NCI-H2171 treated with DMSO at 0.1 percent for 48 hours (cell line): ENCODE data around the gene SECTM1.

ENCODE experiments used
- DNase-seq: peaks from one replicate; lab custom pipeline; 2025; lab: John Stamatoyannopoulos, UW

SECTM1 gene

GRCh38 chr17:82314727-82315605 is 18.6 kb downstream of the SECTM1 start:
- DNase-seq: no peak

GRCh38 chr17:82314012-82314726 is 19.4 kb downstream of the SECTM1 start:
- DNase-seq: no peak

GRCh38 chr17:82313195-82314011 is 20.2 kb downstream of the SECTM1 start:
- DNase-seq: no peak

GRCh38 chr17:82311971-82312370 is 21.6 kb downstream of the SECTM1 start:
- DNase-seq: no peak

GRCh38 chr17:82310877-82311276 is 22.7 kb downstream of the SECTM1 start:
- DNase-seq: no peak

- no peak for DNase-seq
Observed at GRCh38 chr17:82309656-82310570, 23.7 kb downstream of the SECTM1 start.

- DNase-seq: no peak
Observed at GRCh38 chr17:82305727-82306300, 27.8 kb downstream of the SECTM1 start.

GRCh38 chr17:82304826-82305726 is 28.5 kb downstream of the SECTM1 start:
- no peak for DNase-seq

GRCh38 chr17:82303944-82304808 is 29.4 kb downstream of the SECTM1 start:
- no peak for DNase-seq

- no peak for DNase-seq
Observed at GRCh38 chr17:82302991-82303943, 30.3 kb downstream of the SECTM1 start.

GRCh38 chr17:82302568-82302963 is 31.0 kb downstream of the SECTM1 start:
- DNase-seq: no peak

GRCh38 chr17:82301916-82302567 is 31.5 kb downstream of the SECTM1 start:
- no peak for DNase-seq

GRCh38 chr17:82301300-82301915 is 32.2 kb downstream of the SECTM1 start:
- DNase-seq: no peak

- DNase-seq: peak; percentile 61
Observed at GRCh38 chr17:82300707-82301270, 32.8 kb downstream of the SECTM1 start.

- no peak for DNase-seq
Observed at GRCh38 chr17:82300228-82300627, 33.3 kb downstream of the SECTM1 start.

- no peak for DNase-seq
Observed at GRCh38 chr17:82299452-82299851, 34.1 kb downstream of the SECTM1 start.
